GM18519 (cell line): ENCODE measurements around the gene CADM2.

Experiments
- ATAC-seq: cut with Tn5 transposase; IDR thresholded peaks from one replicate; pipeline ENCODE4 v1.9.1; 2021; ENCODE audit warnings: mild to moderate bottlenecking, moderate library complexity; ENCODE audit not compliant: unreplicated experiment, low FRiP score

Gene CADM2

GRCh38 chr3:85740561-85740960 lies 781.8 kb downstream of the CADM2 start:
- no peak for ATAC-seq

GRCh38 chr3:85758442-85758841 lies 799.7 kb downstream of the CADM2 start:
- no peak for ATAC-seq

GRCh38 chr3:85760342-85760741 lies 801.6 kb downstream of the CADM2 start:
- ATAC-seq: no peak

GRCh38 chr3:85780806-85781205 lies 822.0 kb downstream of the CADM2 start:
- ATAC-seq: no peak

DNA sequence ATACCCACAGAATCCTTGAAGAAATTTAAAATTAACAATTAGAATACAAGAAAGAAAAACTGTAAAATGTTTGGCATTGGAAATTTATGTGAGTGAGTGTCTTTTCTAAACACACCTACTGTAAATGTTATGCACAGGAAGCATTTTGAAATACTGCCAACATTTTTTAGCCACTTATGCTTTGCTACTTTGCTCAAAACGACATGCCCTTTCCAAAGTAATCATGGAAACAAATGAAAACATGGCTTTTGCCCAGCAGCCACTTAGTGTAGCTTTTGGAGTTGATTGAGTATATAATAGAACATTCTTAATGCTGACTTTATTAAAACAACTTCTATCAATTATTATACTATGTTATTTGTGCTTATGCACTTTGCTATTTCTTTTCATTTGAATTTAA lies 823.0 kb downstream of the CADM2 start:
- no peak for ATAC-seq

DNA sequence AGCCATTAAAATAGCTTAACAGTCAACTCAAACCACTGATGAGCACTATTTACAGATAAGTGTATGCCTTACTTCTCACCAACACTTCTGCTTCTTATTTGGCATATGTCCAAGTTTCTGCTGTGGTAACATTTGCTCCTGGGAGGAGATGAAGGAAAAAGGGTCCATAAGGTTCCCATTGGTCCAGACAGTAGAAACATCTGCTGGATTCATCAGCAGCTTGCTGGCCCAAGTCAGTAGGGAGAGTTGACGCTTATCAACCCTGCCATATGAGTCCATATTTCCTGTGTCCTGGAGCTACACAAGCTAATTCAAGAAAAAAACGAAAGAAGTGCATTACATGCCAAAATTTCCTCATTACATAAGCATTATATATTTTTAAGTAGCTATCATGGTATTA lies 824.5 kb downstream of the CADM2 start:
- ATAC-seq: no peak

- ATAC-seq: no peak
Measured at GRCh38 chr3:85785766-85786165, 827.0 kb downstream of the CADM2 start.

DNA sequence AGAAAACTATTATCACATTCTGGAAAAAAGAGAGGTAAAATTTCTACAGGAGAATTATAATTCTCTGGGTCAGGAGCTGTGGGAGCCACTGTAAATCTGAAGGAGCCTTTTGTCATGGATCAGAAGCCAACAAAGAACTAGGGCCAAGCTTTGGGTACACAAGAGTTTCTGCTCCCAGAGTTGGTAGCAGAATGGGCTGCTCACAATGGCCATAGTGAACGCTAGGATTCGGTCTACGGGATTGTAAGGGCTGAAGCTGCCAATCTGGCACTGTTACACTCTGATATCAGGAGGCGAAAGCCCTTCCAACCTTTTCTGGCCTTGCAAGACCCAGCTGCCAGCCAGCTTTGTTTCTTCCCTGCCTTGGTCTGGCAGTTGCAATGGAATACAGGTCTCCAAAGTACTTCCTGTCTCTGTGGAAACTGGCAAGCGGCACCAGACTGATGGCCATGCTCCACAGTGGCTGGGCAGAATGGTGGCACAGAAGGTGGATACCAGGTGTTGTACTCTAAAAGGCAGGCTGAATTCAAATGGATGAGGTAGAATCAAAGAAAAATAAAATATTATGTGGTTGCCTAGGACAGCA lies 831.7 kb downstream of the CADM2 start:
- no peak for ATAC-seq

DNA sequence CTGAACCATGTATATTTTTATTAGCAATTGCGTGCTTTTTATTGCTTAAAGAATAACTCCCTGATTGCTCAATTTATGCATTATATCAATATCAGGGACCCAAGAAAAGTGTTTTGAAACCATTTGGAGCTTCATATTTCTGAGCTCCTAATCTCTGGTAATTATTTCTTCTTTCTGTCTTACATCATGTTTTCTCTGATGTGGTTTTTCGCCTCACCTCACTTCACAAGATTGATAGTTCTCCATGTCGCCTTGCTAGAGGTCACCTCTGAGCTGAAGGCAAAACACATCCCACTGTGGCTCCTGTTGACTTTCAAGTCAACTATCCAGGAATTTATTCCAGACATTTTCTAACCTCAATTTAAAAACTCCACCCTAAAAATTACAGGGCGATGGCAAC lies 837.4 kb downstream of the CADM2 start:
- no peak for ATAC-seq

DNA sequence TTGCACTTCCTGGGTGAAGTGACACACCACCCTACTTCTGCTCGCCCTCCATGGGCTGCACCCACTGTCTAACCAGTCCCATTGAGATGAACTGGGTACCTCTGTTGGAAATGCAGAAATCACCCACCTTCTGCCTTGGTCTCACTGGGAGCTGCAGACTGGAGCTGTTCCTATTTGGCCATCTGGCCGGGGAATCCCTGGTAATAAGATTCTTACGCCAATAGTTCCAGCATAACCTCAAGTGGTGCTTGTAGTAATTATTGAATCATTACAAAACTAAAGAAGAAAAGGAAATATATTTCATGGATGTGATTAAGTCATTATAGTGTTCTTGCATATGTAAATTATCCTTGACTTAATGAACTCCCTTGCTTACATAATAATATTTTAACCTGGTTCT lies 841.9 kb downstream of the CADM2 start:
- ATAC-seq: no peak

- ATAC-seq: no peak
Measured at GRCh38 chr3:85801955-85802354, 843.2 kb downstream of the CADM2 start.

DNA sequence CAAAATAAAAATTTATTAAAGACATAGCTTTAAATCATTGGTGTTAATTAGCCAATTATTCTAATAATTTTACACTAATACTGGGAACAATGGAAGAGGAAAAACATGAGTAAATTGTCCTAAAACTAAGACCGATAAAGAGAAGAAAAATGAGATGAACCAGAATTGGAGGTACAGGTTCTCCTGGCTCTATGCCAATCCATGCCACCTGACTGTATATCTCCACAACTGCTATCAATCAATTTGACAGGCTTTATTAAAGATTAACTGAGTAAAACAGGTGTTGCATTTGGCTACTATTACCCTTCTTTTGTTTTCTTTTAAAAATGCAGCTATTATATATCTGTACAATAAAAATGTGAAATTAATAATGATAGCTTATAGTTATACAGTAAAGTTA lies 850.0 kb downstream of the CADM2 start:
- ATAC-seq: no peak

- no peak for ATAC-seq
Measured at GRCh38 chr3:85821130-85821756, 862.5 kb downstream of the CADM2 start.

- no peak for ATAC-seq
Measured at GRCh38 chr3:85835857-85836440, 877.2 kb downstream of the CADM2 start.

DNA sequence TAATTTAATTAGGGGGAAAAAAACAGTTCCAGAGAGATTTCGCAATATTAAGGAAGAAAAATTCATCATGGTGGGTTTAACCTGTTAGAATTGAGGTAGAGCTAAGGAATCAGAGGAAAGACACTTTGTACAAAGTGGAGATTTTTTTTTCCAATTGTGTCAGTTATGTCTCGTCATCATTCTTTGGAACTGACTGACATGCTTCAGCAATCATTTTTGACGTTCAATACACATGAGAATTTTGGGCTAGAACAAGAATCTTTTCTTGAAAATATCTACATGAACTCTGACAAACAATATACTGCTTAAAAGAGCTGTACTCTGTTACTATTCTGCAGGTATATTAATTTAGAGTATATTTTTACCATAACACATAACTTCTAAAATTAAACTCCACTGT lies 878.6 kb downstream of the CADM2 start:
- no peak for ATAC-seq

GRCh38 chr3:85838921-85839320 lies 880.1 kb downstream of the CADM2 start:
- ATAC-seq: no peak

DNA sequence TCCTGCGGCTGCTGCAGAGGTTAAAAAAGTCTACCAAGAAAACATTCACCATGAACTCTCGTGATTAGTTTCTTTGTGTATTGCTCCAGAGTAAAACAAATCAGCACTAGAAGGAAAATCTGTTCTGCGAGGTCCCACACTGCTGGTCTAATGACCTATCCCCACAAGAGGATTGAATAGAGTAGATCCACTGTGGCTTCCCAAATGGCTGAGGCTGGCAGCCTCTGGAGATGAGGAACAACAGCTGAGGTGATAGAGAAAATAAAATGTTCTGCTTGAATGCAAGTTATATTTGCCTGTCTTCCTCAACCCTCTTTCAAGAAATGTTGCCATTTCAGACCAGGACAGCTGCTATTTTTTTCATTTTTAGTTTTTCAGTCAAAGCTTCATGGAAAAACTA lies 883.3 kb downstream of the CADM2 start:
- no peak for ATAC-seq

DNA sequence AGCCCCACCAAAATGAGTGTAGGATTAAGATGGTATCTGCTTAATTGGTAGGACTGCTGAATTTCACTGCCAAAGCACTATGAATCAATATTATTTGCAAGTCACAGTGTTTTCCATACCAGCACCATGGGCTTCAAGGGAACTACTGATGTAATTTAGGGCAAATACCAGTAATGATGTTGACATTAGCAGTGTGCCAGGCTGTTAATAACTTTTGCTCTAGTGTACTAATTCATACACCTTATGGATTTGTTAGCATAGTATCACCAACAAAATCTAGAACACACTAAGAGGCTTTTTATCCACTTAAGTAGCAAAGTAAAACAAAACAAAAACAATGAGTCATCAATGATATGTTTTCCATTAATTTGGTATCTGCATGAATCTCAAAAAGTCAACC lies 888.2 kb downstream of the CADM2 start:
- ATAC-seq: no peak

DNA sequence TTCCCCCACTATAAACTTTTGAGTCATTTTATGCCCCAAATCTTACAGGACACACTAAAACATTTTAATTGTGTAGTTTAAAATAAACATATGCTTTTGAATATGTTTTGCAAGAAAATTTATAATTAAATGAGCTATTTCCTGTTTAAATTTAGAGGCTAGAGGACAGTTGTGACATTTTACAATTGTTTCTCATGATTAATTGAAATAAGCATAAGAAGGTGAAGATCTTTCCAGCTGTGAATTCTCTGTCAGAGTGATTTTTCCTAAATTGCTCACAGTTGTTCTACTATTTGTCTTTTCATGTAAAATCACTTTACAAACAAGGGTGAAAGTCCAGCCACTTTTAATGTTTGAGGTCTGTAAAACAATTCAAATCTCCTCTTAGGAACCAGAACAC lies 892.3 kb downstream of the CADM2 start:
- no peak for ATAC-seq

DNA sequence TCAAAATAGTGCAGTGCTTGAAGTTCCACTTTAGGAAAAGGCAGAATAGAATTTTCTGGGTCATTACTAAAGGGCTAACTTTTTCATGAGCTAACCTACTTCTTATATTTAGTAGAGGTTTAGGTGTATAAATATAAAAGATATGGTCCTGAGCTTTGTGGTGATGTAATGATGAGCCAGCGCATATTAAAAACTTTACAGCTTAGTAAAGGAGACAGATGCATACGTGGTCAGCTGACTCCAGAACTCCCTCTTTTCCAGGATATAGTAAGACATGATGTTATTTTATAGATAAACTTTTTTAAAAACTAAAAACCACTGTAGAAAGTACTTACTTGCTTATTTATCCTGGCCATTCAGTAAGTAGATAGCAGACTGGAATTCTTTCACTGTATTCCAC lies 895.0 kb downstream of the CADM2 start:
- ATAC-seq: no peak

- ATAC-seq: no peak
Measured at GRCh38 chr3:85862893-85863455, 904.2 kb downstream of the CADM2 start.

- ATAC-seq: no peak
Measured at GRCh38 chr3:85864896-85865295, 906.1 kb downstream of the CADM2 start.
